ENCODE results near the gene SLC47A1.

Gene SLC47A1

DNA sequence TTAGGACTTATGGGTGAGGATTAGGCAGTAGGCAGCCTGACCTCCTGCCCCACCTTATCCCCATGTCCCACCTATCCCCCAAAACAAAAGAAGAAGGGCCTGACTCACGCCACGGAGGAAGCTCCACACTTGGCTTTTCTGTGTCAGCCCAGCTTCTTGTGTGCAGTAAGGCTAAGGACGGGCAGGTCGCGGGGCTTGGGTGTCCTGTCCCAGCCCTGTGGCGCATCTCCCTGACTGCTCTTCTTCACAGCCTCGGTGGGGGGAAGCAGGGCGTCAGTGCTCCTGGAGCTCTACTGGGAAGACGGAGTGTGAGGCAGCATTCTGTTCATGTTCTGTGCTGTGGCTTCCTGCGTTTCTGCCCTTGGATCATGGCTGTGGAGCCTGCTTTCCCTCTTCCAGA is 80.3 kb downstream of the SLC47A1 start:
- no peak for DNase-seq

DNA sequence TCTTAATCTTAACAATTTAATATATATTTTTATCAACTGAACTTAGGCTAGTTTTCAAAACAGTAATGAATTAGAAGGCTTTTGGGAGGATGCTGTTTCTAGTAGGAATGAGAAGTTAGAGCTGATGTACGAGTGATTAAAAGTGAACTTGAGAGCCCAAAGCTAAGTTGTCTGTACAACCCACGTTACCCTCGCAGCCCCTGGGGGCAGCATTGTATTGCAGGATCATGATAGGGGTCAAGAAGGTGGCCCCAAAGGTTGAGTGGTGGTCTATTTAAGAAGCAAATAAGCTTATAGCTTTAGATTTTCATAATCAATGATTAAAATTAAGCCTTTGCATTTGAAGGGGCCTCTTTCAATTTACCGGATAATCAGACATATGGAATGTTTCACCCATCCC is 81.2 kb downstream of the SLC47A1 start:
- no peak for DNase-seq

GRCh38 chr17:19618015-19618414 is 84.4 kb downstream of the SLC47A1 start:
- DNase-seq = no peak

DNA sequence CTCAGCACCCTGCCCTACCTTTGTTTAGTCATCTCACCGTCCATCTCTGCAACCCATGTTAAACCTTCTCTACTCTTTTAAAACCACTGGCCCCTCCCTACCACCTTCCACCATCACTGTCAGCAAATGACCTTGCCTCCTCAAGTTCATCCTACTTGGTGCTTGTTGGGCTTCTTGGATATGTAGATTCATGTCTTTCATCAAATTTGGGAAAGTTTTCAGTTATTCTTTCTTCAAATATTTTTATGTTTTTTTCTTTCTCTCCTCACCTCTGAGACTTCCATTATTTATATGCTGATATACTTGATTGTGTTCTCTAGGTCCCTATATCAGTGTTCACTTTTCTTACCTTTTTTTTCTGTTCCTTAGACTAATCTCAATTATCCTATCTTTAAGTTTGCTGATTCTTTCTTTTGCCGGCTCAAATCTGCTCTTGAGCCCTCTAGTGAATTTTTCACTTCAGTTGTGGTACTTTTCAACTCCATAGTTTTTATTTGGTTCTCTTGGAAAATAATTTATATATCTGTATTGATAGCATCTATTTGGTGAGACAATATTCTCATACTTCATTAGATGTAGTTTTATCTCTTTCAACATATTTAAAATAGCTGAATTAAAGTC is 86.2 kb downstream of the SLC47A1 start:
- no peak for DNase-seq

- DNase-seq = no peak
Measured at GRCh38 chr17:19621697-19622096, 88.0 kb downstream of the SLC47A1 start.

GRCh38 chr17:19626079-19626478 is 92.4 kb downstream of the SLC47A1 start:
- no peak for DNase-seq
